GM19324 (cell line): ENCODE data around the gene RGS7BP.

Source experiments
- ATAC-seq: cut with Tn5 transposase; IDR thresholded peaks from one replicate; pipeline ENCODE4 v1.9.1; 2021; ENCODE audit warnings: mild to moderate bottlenecking, moderate library complexity; ENCODE audit not compliant: unreplicated experiment, low FRiP score

The RGS7BP gene

GRCh38 chr5:64628901-64629300 is 123.1 kb downstream of the RGS7BP start:
- no peak for ATAC-seq

DNA sequence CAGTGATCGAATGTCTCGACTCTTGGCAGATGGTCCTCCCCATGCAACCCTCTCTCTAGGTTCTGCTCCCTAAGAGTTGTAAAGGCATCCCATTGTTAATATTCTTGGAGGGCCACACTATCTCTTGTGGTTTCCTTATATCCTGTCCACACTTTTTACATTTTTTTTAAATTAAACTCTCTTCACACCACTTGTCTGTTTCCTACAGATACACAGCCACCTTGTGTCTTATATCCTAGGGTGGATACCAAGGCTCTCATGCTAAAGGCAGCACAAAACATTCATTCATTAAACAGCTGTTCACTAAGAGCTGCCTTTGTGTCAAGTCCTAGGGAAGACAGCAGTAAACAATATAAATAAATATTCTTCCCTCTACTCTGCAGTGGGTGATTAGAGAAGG is 124.0 kb downstream of the RGS7BP start:
- ATAC-seq: no peak

DNA sequence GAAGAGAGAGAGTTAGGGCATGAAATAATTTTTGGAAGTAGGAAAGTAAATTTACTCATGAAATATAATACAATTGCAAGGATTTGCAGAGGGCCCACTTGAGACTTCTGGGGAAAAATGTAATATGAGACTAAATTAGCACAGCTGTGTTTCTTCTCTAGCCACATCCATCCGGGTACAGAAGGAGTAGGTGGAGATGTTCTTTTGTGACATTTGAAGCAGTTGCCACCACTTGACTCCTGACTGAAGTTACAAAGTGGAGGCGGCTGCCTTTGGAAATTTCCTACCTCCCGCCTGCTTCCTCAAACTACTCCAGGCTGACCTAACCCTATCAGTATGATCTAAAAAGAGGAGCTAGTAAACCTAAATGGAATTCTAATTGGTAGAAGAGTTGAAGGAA is 126.4 kb downstream of the RGS7BP start:
- ATAC-seq: no peak

DNA sequence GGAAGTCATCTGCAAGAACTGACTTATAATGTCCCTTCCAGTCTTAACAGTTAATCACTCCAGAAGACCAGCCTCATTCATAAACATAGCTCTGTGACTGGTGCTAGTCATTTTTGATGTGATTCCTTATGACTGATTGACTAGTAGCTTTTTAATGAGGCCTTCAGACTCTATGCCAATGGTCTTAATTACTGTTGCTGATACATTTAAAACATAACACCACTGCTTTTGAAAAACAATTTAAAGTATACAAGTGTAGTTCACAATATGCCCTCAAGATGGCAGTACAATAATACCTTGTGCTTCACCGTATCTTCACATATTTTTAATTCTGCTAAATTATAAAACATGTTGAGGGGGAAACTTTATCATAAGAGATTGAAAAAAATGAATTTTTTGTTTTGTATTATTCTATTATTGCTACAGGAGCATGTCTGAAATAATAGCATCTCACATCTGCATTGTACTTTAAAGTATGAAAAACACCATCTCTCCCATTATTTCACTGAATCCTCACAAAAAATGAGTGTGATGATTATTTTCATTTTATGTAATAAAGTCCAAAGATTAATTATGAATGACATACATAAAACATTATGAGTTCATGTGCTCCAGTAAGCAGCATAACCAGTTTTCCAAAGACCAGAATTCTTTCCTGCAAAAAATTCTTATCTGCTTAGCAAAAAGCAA is 129.3 kb downstream of the RGS7BP start:
- ATAC-seq: no peak

GRCh38 chr5:64637144-64637543 is 131.3 kb downstream of the RGS7BP start:
- ATAC-seq: no peak

DNA sequence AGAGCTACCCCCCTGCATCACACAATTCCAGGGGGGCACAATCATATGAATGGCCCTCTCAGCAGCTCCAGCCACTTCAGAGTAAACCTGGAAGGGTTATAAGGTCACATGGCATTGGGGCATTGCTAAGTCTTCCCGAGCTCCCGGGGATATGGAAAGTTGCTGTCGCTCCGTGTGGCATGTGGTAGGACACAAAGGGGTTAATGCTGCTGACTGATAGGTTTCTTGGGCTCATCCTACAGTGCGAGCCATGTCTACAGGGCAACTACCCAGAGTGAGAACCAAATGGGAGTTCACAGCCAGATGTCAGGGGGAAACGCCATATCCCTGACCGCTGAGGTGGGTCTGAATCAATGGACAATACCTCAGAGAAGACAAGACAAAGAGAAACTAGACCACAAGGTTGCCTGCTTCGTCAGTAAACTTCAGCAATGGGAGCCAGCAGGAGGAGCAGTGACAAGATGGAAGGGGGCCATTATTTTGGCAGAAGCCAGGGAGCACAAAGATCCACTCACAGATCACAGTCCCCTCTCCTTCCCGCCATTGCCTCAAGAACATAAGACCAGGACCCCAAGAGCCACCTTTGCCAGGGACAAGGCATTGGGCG is 132.1 kb downstream of the RGS7BP start:
- ATAC-seq: no peak

GRCh38 chr5:64644831-64645230 is 139.0 kb downstream of the RGS7BP start:
- no peak for ATAC-seq

DNA sequence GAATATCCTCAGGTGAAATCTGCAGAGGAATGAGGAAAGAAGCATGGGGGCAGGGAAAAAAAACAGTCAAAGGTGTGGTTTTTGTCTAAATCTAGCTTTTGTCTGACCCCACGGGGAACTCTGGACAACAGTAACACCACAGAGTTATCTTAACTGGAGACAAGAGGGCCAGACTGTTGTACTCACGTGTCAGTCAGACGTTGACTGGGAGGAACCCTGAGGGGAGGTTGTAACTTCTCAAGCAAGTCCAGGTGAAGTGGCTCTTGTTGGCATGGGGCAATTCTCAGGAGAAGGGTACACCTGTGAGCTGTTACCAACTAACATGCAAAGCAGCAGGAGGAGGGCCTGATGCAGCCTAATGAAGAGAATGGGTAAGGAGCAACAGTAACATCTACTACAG is 140.4 kb downstream of the RGS7BP start:
- ATAC-seq: no peak

GRCh38 chr5:64649512-64649911 is 143.7 kb downstream of the RGS7BP start:
- no peak for ATAC-seq

- ATAC-seq: no peak
Measured at GRCh38 chr5:64653766-64654560, 148.1 kb downstream of the RGS7BP start.

GRCh38 chr5:64654561-64654938 is 148.7 kb downstream of the RGS7BP start:
- no peak for ATAC-seq

DNA sequence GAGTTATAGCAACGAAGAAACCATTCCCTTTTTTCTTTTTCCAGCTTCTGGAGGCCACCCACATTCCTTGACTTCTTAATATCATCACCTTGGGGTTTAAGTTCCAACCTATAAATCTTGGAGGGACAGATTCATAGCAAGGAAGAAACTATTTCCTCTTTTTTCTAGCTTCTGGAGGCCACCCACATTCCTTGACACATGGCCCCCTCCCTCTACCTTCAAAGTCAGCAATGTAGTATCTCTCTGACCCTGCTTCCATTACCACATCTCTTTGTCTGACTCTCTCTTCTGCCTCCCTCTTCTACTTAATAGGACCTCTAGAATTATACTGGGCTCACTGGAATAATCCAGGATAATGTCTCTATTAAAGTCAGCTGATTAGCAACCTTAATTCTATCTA is 149.8 kb downstream of the RGS7BP start:
- no peak for ATAC-seq

DNA sequence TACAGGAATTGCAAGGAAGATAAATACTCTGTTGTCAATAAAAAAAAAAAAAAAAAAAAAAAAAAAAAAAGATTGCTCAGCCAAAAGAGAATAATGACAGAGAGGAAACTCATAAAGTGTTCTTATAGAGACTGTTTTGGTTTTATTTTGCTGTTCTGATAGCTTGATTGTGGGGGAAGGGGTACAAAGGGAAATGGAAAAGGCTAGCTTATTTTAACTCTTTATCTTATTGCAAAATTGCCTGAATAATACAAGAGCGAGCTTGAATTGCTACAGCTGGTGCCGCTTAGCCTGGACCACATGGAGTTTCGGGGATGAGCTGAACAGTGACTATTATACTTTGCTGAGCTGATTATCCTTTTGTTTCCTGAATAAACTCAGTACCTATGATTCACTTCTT is 153.5 kb downstream of the RGS7BP start:
- no peak for ATAC-seq
